Stimulated activated naive CD8-positive, alpha-beta T cell treated with anti-CD3 and anti-CD28 coated beads, Interleukin-15, Interleukin-2, amounts not matched to agents 100 U/mL and 50 U/mL, for 24 hours (primary cell): ENCODE measurements around the gene INPP4B.
A peak's percentile ranks its signal among the peaks of the same experiment; 100 is the strongest.

Source experiments
- ATAC-seq: fragments of 150-1000 bp; cut with Tn5 transposase; one replicate; pipeline ENCODE4 v1.10.0; 2021
- DNase-seq: peaks from one replicate; pipeline ENCODE4 v3.0.0; 2021

Gene INPP4B

DNA sequence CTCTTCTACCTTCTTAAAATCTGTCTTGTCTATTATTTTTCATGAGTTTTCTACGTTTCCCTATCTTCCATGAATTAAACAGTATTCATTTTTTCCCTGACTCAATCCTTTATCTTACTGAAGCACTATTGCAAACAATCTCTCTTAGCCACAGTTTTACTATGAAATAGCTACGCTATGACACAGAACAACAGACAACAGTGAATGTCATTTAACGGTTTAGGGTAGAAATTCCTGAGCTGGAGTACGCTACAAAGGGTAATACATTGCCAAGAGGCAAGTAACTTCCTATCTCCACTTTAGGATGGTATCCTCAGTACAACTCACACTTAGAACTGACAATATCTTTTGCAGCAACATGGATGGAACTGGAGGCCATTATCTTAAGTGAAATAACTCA is 552.6 kb downstream of the INPP4B start:
- ATAC-seq: no peak
- no peak for DNase-seq

DNA sequence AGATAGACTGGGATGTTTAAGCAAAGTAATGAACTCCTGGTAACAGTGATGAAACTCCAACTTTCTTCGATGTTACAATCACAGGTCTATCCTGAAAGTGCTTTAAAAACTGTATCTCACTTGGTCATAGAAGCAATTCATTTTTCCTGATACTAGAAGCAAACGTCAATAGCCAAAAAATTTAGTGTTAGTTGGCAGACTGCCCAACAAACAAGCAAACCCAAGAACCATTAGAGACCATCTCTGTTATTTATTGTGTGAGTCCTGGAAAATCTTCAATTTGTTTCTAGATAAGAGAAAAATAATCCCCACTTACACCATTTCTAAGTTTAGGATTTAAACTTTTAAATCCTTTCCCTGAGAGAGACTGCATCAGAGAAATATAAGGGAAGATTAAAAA is 553.9 kb downstream of the INPP4B start:
- ATAC-seq: no peak
- no peak for DNase-seq

DNA sequence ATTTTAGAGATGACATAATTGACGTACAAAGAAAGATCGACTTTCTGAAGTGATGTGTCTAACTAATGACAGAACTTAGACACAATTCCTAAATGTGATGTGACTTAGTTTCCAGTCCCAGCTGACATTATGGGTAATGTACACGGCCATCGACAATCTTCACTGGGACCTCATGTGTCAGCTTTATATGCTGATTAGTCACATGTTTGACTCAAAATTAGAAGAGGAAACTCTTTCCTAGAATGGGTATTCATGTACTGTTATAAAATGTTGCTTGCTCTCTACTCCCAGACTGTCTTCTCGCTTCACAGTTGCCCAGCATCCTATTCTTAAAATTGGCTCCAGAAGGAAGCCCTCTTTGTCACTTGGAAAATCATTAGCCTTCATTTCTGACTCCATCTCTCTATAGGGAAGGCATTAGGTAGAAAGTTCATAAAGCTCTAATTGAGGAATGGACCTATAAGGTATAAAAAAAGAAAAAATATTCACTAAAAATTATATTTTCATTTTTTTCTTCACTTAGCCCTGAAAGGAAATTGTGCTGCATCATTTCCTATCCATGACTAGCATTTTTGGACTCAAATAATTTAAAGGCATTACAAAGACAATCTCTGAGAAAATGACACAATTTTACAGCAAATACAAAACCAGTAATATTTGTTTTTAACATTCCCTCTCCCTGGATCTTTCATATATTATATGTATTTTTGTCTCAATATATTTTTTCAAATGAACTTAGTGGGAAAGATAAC is 554.6 kb downstream of the INPP4B start:
- DNase-seq (no peak), ATAC-seq (no peak)

DNA sequence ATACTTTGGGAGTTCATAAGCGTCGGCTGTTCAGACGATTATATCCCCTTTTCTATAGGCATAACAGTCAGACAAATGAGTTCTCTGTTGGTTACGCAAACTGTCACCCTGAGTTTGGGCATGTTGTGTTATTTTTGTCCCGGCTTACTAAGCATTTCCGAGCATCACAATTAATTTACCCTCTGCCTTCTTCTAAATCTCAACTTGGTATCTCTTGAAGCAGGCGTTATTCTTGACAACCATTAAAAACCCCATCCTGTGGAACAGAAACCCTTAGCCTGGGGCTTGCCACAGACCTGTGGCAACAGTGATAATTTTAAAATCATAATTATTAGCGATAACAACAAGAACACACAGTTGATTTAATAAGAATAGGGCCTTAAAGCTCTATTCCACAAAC is 558.7 kb downstream of the INPP4B start:
- no peak for ATAC-seq
- DNase-seq: no peak

DNA sequence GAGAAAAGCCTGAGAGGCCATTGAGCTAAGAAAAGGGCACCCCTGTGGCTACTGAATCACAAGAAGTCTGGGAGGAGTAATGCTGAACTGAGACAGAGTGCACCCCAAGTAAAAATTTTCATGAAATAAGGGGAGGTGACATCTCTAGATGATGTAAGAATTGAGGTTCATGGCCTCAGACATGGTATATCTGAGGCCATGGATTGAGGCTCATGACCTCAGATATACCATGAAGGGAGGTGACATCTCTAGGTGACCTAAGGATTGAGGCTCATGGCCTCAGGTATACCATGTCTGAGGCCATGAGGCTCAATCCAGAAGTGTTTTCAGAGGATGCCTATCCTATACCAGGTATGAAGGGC is 560.9 kb downstream of the INPP4B start:
- ATAC-seq (peak; percentile 26), DNase-seq (no peak)

DNA sequence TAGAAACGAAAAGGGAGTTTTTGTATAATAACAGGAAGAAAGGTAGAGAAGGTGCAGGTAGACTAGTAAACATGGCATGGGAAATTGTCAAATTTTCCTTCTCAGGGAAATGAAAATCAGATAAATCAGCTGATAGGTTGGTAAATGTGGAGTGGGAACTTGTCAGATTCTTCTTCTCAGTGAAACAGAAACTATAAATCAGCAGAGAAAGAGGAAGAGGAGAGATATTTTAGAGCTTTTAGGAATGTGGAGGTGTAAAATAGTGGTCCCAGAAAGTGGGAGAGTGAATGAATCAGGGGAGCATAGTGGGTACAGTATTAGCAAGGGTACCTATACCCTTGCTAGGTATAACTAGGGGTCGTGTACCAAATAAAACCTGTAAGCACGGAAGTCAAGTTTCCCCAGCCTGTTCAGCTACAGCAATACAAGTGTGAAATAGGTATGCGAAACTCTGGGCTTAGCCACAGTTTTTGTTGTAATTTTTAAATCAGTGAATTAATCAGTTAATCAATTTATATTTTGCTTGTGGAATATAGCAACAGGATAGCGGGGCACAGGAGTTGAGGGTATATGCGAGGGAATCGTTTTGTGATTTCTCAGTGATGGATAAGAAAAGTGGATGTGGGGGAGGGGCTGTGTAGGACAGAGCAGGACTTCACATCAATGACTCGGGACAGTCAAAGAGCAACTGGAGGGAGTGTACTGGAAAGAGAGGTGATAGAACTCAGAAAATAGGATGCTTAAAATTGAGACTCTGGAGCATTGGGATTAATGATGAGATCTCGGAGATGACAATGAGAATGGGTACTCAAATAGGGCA is 561.5 kb downstream of the INPP4B start:
- ATAC-seq (no peak), DNase-seq (no peak)

DNA sequence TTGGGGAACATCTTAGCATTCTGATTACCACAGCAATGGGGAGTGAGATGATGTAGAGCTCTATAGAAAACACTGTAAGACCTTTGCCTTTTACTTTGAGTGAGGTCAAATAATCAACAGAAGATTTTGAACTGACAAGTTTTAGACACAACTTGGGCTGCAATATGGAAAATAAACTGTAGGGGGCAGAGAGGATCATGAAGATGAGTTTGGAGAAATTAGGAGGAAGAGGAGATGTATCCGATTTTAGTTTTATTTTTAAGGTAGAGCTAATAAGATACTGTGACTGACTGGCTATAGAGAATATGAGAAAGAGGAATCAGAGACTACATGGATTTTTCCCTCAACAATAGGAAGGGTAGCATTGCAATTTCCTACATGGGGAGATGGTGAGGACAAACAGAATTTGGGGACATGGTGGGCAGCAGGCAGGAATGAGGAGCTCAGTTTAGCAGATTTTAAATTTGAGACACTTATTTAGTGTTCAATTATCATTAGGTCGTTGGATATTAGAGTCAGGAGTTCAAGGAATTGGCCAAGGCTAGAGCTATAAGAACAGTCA is 563.1 kb downstream of the INPP4B start:
- no peak for DNase-seq
- no peak for ATAC-seq

DNA sequence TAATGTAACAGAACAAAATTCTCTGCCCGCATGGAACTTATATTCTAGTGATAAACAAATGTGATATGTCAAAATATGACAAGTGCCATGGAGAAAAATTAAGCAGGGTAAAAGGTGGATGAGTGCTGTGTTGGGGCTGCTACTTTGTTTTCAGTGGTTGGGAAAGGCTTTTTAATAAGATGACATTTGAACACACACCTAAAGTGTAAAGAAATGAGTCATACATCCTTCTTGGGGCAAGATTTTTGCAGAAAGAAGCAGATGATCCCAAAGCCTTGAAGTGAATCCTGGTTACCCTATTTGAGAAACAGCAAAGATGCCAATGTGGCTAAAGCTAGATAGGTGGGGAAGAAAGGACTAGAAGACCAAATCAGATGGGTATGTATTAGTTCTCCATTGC is 564.1 kb downstream of the INPP4B start:
- DNase-seq: no peak
- peak; percentile 48 for ATAC-seq

DNA sequence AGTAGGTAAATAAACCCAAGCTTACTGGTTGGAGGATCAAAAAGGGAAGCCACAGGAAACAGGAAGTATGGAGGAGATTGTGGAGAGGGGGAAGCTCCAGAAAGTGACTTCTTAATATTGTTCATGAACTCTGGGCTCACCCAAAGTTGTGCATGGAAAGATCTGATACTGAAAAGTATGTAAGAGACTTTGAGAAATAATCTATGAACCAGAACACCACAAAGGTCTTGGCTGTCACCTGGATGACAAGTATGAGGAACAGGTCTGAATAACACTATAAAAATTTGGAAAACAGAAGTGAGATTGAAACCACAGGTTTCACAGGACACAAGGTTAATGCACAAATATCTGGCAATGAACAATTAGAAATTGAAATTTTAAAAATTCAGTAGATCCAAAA is 567.4 kb downstream of the INPP4B start:
- ATAC-seq (no peak), DNase-seq (no peak)

DNA sequence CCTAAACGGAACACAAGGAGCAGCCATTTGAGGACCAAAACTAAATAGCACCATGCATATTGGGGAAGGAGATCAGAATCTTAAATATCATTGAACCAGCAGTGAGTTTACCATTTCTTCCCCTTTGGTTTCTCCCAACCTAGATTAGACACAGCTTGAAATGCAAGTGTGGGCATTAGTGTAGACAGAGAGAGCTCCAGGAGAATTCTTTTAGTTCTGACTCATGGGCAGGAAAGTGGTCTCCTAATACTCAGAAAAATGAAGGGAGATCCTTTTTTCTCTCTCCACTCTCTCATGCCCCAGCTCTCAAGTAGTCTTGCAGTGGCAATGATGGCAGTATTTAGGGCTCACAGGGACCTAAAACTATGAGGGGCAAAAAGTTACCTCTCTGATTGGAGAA is 567.9 kb downstream of the INPP4B start:
- DNase-seq (no peak), ATAC-seq (no peak)

DNA sequence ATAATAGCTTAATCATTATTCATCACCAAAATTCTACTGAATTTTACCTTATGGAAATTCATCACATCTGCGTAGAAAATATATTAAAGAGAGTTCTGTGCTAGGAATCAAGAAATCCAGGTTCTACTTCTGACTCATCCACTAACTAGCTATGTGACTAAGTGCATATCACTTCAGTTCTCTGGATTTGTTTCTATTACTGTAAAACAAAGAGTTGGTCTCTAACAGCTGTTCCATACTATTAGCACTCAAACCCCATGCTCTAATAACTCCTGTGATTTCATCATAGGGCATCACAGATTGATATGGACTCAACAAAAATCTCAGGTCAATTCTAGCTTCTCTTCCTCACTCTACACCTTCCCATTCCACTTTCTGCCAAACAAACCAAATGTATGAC is 572.0 kb downstream of the INPP4B start:
- DNase-seq (no peak), ATAC-seq (no peak)

DNA sequence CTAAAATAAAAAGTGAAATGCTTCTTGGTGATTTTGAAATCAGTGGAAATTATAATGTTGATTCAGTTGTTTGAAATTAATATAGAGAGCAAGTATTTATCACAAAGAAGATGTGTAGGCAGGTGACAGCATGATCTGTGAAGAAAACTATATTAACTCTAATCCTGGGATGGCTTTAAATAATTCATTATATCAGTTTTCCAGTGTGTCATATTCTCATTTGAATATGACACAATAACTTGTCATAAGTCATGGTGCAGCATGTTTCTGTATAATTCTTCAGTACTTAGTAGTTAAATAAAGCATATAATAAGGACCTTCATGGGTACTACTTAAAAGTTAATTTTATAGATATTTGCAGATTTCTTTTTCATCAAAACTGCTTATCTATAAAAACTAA is 573.6 kb downstream of the INPP4B start:
- peak; percentile 61 for ATAC-seq
- DNase-seq: no peak

DNA sequence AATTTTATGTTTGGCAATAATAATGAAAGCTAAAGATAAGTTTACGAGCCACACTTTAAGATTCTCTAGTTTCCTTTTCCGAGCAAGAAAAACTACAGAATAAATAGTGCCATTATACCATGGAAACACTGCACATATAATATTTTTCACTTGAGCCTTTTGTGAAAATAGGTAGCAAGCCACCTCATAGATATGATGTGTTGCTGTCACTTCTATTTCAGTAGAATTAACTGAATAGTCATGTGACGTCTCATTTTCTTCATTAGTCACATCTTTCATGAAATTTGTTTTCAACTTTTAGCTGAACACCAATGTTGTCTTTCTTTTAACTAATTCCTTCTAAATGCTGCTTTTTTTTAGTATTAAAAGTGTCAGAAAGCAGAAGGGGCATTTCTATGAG is 574.3 kb downstream of the INPP4B start:
- DNase-seq (no peak), ATAC-seq (no peak)

DNA sequence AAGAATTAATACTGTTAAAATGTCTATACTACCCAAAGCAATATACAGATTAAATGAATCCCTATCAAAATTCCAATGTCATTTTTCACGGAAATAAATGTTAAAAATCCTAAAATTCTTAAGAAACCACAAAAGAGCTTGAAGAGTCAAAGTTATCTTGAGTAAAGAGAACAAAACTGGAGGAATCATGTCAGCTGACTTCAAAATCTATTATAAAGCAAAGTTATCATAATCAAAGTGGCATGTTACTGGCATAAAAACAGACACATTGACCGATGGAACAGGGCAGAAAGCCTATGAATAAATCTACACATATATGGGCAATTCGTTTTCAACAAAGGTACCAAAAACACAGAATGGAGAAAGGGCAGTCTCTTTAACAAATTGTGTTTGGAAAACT is 579.0 kb downstream of the INPP4B start:
- DNase-seq (no peak), ATAC-seq (no peak)

DNA sequence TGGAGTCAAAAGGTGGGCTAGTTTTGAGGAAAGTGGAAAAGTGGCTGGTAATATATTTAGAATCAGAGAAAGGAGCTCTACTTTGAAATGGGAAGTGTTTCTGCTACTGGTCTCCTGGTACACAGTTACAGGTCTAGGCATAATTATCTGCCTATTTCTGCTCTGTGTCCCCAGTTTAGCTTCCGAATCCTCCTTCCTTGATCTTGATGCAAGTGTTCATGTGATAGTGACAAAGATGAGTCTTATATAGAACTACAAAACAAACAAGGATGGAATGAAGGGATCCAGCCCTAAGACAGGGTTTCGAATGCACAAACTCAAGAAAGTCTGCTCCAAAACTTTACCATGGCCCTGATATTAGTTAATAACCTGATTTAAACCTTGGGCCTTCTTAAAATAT is 580.2 kb downstream of the INPP4B start:
- peak; percentile 4 for ATAC-seq
- no peak for DNase-seq

DNA sequence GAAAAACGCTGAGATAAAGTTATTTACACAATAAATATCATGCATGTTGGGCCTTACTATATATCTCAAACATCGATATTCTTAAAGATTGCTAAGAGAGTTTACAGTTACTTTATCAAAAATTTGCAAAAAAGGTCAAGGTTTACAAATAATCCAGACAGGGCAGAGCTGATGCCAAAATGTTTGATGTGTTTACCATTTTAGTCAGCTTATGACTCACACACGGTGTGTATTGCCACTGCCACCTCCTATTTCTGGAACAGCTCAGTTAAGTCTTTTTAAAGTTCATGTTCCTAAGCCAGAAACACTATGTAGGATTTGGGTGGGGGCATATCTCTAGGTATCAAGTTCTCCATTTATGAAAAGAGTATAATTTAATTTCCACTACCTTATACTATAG is 580.6 kb downstream of the INPP4B start:
- ATAC-seq (peak; percentile 90), DNase-seq (no peak)

DNA sequence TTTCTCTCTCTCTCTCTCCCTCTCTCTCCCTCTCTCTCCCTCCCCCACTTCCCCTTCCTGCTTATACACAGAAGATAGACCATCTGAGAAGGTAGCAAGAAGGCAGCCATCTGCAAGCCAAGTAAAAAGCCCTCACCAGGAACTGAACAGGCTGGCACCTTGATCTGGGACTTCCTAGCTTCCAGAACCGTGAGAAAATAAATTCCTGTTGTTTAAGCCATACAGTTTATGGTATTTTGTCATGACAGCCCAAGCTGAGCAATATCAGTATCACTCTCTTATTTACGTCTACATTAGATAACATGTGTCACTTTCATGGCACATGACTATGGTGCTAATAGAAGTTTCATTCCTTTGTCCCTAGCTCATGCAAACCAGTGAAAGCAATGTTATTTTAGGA is 581.1 kb downstream of the INPP4B start:
- no peak for ATAC-seq

DNA sequence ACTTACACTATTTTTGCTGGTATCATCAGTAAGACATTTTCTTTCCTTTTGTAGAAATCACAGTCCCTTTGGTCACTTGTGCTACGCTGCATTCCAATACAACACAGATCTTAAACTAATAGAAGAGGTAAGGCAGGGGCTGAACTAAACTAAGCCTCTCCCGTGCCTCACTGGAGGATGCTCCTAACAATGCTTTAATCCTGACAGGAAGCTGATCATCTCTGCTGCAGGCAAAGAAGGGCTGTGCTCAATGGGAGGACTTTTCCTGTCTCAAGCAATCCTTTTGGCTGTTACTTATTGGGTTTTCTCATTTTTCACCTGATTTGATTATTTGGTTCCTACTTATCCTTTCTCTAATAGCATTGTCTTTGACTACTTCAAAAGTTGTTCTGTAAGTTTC is 583.1 kb downstream of the INPP4B start:
- no peak for ATAC-seq

More for the DNA sequence above, 581.1 kb downstream of the INPP4B start:
- no peak for DNase-seq

DNA sequence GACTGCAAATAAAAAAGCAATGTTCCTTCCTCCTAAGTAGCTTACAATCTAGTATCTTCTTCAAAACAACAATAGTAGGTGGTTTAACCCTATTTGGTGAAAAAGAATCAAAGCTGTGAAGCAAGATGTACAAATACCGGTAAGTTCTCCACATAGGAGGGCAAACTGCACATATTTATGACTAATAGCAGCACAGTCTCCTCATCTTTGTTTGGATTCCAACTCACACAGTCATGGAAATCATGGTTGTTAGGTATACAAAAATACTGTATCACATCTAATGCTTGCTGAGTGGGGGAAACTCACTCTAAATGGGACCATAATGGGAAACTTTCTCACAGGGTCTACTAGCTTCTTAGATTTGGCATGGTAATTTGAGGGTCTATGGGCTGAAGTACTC is 597.2 kb downstream of the INPP4B start:
- DNase-seq (no peak), ATAC-seq (no peak)

More for the DNA sequence above, 583.1 kb downstream of the INPP4B start:
- DNase-seq: no peak

DNA sequence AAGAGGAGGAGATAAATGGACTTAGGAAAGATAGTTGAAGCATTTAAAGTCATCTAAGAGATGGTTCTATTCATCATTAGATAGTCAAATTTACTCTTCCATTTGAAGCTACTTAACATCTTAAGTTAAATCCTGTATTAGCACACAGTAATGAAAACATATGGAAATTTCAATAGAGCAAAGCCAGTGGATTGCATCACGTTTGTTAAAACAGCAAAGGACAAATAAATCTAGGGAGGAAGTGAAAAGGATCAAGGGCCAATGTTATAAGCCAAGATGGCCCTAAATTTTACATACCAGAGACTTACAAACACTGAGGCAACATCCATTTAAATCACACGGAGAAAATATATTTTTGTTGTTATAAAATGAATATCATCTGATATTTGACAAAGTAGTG is 602.8 kb downstream of the INPP4B start:
- no peak for ATAC-seq
- DNase-seq: no peak

DNA sequence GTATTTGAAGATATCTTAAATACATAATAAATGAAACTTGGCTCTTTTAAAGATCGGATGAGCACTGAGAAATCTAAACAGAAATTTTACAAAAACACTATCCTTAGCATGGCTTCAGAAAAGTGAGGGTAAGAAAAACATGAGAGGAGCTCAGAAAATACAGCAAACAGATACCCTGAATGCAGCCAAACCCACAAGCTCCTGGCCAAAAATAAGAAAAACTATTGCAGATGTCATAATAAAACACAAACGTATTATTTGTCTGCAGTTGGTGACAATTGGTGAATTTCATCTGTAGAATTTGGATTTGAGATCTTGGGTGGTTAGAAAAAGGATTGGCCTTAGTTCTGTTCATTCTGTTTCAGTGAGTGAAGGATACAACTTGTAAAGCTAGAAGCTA is 603.9 kb downstream of the INPP4B start:
- ATAC-seq: no peak
- DNase-seq: no peak

DNA sequence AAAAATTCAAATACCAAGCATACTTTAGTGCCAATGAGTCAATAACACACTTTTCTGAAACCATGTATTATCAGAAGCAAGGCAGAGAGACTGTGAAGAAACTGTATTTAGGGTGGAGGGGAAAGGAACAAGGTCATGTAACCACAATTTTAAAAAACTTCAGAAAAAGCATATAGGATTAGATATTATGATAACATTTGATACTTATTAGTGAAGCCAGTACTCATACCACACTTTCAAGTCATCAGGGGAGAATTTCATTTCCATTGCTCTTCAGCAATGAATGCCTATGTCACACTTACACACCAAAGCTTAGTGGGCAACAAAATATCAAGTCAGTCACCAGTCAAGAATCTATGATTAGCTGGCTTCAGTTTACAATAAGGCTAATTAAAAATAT is 607.5 kb downstream of the INPP4B start:
- DNase-seq (no peak), ATAC-seq (no peak)

DNA sequence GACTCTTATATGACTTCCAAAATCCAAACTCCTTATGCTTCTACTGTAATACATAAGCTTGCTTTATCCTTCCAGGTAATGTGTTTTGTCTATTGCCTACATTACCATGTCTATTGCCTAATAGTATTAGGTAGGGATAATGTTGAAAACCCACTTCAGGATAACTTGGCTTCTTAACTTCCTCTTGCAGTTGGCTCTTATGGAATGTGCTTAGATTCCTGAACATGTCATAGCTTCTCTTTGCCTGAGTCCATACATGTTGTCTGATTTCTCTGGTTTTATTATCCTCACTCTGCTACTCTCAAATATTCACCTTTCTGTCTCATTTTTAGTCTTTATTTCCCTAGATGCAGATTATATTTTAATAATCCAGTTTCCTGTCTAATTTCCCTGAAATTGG is 609.8 kb downstream of the INPP4B start:
- ATAC-seq: no peak

DNA sequence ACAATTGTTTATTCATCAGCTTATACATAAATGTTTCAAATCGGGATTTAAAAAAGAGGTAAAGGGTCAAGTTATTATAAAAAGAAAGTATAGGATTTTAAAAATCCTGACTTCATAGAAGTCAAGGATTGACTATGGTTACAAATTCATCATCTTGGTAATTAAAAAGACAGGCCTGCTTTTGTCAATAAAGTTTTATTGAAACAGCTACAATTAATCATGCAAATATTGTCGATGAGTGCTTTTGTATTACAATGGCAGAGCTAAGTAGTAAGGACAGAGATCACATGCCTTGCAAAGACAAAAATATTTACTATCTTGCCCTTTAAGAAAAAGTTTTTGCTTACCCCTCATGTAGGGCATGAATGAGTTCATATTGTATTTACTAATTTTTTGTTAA is 614.3 kb downstream of the INPP4B start:
- DNase-seq: no peak
- no peak for ATAC-seq

More for the DNA sequence above, 609.8 kb downstream of the INPP4B start:
- DNase-seq: no peak
